Muscle layer of colon (tissue), 2 donors: ENCODE data around the gene RNF11.

Source experiments
- H3K27ac ChIP-seq: one replicate; pipeline ENCODE4 v1.7.0; 2013; ENCODE audit warnings: low read depth, mild to moderate bottlenecking, low read length, moderate library complexity
- H3K27me3 ChIP-seq, 2 donors: one replicate each; pipeline ENCODE4 v1.7.0; 2013; ENCODE audit warnings: low read length in 2 of 2, mild to moderate bottlenecking in 2 of 2; ENCODE audit not compliant: insufficient read depth in 2 of 2, control insufficient read depth in 1 of 2
- H3K36me3 ChIP-seq: one replicate; pipeline ENCODE4 v1.7.0; 2013; ENCODE audit warnings: mild to moderate bottlenecking, low read length; ENCODE audit not compliant: insufficient read depth
- H3K4me1 ChIP-seq: one replicate; pipeline ENCODE4 v1.7.0; 2013; ENCODE audit warnings: mild to moderate bottlenecking, low read length; ENCODE audit not compliant: insufficient read depth
- H3K4me3 ChIP-seq, 2 donors: one replicate each; pipeline ENCODE4 v1.7.0; 2013; ENCODE audit warnings: low read length in 2 of 2, low read depth in 1 of 2, mild to moderate bottlenecking in 1 of 2, moderate library complexity in 1 of 2
- H3K9ac ChIP-seq: one replicate; pipeline ENCODE4 v1.7.0; 2013; ENCODE audit warnings: low read length
- H3K9me3 ChIP-seq: one replicate; pipeline ENCODE4 v1.7.0; 2013; ENCODE audit warnings: mild to moderate bottlenecking, low read length
- donor health status: abdominal sarcoma.
- donor health status: Adenocarcinoma of cecum.

RNF11 gene

DNA sequence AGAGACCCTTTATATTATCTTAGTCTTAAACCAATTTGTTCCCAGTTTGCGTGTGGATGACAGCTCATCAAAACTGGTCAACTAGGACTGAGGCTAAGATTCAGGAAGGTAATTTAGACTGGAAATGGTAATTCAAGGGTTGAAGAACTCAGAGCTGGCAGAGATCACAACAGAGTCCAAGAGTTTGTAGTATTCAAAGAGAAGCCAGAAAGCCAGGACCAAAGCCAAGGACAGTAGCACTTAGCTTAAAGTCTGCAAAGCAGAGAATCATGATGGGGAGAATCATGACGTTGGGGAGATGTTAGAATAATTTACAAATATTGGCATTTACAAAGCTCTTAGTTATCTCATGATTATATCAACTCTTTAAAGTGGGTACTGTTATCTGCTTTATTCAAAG lies 32.6 kb downstream of the RNF11 start:
- no peaks in the 10 kb centered on the region for H3K9me3 ChIP-seq
- peaks cover 24% of the 10 kb centered on the region for H3K4me1 ChIP-seq
- peaks cover 18% of the 10 kb centered on the region for H3K36me3 ChIP-seq
- no peak overlapping the region for H3K27ac ChIP-seq
- no peaks in the 10 kb centered on the region for H3K27me3 ChIP-seq
- no peak overlapping the region for H3K9ac ChIP-seq
- H3K4me3 ChIP-seq: no peak overlapping the region

GRCh38 chr1:51270751-51271150 lies 34.7 kb downstream of the RNF11 start:
- Histone ChIP-seq H3K36me3 (peaks cover 18% of the 10 kb centered on the region), H3K4me1 (peaks cover 12% of the 10 kb centered on the region), H3K27ac (no peak overlapping the region)

DNA sequence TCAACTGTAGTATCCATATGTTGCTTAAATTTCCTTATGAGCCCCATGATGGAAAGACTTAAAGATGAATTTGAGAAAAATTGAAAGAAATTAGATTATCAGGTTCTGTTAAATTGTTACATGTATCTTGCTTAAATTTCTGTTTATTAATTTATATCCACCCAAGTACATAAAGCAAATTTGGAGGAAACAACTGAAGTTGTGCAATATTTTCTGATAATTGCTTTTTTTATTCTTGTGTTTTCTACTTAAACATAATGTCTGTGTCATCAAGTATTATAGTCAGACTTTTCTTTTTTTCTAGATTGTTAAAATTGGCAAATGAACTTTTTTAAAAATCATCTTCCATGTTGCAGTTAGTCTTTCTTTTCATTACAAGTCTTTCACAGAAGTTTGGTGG lies 36.8 kb downstream of the RNF11 start:
- Histone ChIP-seq H3K4me1 (peaks cover 12% of the 10 kb centered on the region), H3K27ac (no peak overlapping the region), H3K9me3 (no peaks in the 10 kb centered on the region), H3K36me3 (peaks cover 18% of the 10 kb centered on the region), H3K9ac (no peak overlapping the region), H3K4me3 (no peak overlapping the region), H3K27me3 (no peaks in the 10 kb centered on the region)

More at GRCh38 chr1:51270751-51271150, 34.7 kb downstream of the RNF11 start:
- no peak overlapping the region for H3K9ac ChIP-seq
- H3K4me3 ChIP-seq: no peak overlapping the region
- no peaks in the 10 kb centered on the region for H3K27me3 ChIP-seq
- no peaks in the 10 kb centered on the region for H3K9me3 ChIP-seq

DNA sequence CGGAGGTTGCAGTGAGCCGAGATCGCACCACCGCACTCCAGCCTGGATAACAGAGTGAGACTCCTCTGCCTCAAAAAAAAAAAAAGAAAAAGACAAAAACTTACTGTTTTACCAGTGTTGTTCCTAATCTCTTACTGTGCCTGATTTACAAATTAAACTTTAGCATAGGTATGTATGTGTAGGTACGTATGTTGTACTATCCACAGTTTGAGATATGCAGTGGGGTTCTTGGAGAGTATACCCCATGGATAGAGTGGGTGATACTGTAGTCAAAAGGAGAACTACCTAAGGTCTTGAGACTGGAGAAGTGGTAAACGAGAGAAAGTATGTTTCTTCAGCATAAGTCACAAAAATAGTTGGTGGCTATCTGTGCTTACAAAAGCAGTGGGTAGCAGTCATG lies 38.6 kb downstream of the RNF11 start:
- Histone ChIP-seq H3K4me1 (no peaks in the 10 kb centered on the region), H3K9ac (no peak overlapping the region), H3K27ac (no peak overlapping the region), H3K36me3 (peaks cover 18% of the 10 kb centered on the region), H3K4me3 (no peak overlapping the region), H3K27me3 (no peaks in the 10 kb centered on the region), H3K9me3 (no peaks in the 10 kb centered on the region)

- Histone ChIP-seq H3K4me1 (no peaks in the 10 kb centered on the region), H3K36me3 (peaks cover 11% of the 10 kb centered on the region), H3K9ac (no peak overlapping the region), H3K27ac (no peak overlapping the region), H3K4me3 (no peak overlapping the region), H3K9me3 (no peaks in the 10 kb centered on the region), H3K27me3 (no peaks in the 10 kb centered on the region)
These were observed 40.2 kb downstream of the RNF11 start for GRCh38 chr1:51276286-51276685.

DNA sequence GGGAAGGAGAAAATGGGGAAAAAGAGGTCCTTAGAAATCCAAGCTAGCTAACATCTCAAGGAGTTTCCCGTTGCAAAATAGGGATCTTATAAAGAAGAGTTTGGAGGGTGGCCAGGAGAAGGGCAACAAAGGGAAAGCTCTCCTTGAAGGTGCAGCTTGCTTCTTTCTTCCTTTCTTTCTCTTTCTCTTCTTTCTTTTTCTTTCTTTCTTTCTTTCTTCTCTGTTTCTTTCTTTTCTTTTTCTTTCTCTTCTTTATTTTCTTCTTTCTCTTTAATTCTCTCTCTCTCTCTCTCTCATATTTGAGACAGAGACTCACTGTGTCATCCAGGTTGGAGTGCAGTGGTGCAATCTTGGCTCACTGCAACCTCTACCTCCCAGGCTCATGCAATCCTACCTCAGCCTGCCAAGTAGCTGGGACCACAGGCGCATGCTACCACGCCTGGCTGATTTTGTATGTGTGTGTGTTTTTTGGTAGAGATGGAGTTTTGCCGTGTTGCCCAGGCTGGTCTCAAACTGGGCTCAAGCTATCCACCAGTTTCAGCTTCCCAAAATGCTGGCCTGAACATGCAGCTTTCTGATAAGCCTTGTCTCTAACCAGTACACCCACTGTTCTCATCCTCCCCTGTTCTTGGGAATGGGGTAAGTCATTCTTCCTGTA lies 44.4 kb downstream of the RNF11 start:
- Histone ChIP-seq H3K27me3 (no peaks in the 10 kb centered on the region), H3K9ac (no peak overlapping the region), H3K4me3 (no peak overlapping the region), H3K36me3 (no peaks in the 10 kb centered on the region), H3K4me1 (no peaks in the 10 kb centered on the region), H3K27ac (no peak overlapping the region), H3K9me3 (no peaks in the 10 kb centered on the region)

GRCh38 chr1:51281807-51282206 lies 45.7 kb downstream of the RNF11 start:
- H3K36me3 ChIP-seq: no peaks in the 10 kb centered on the region
- H3K4me3 ChIP-seq: no peak overlapping the region
- no peaks in the 10 kb centered on the region for H3K4me1 ChIP-seq
- H3K9me3 ChIP-seq: no peaks in the 10 kb centered on the region
- H3K27ac ChIP-seq: no peak overlapping the region
- H3K9ac ChIP-seq: no peak overlapping the region
- no peaks in the 10 kb centered on the region for H3K27me3 ChIP-seq

- no peak overlapping the region for H3K9ac ChIP-seq
- H3K4me3 ChIP-seq: no peak overlapping the region
- H3K36me3 ChIP-seq: no peaks in the 10 kb centered on the region
- H3K4me1 ChIP-seq: no peaks in the 10 kb centered on the region
- no peak overlapping the region for H3K27ac ChIP-seq
- H3K27me3 ChIP-seq: no peaks in the 10 kb centered on the region
- no peaks in the 10 kb centered on the region for H3K9me3 ChIP-seq
These were observed 46.5 kb downstream of the RNF11 start for GRCh38 chr1:51282605-51283004.

- Histone ChIP-seq H3K9me3 (no peaks in the 10 kb centered on the region), H3K9ac (no peak overlapping the region), H3K4me3 (no peak overlapping the region), H3K36me3 (no peaks in the 10 kb centered on the region), H3K27ac (no peak overlapping the region), H3K27me3 (no peaks in the 10 kb centered on the region), H3K4me1 (no peaks in the 10 kb centered on the region)
These were observed 47.9 kb downstream of the RNF11 start for GRCh38 chr1:51283979-51284378.

GRCh38 chr1:51284487-51284954 lies 48.4 kb downstream of the RNF11 start:
- no peaks in the 10 kb centered on the region for H3K36me3 ChIP-seq
- H3K9ac ChIP-seq: no peak overlapping the region
- H3K4me3 ChIP-seq: no peak overlapping the region
- H3K4me1 ChIP-seq: no peaks in the 10 kb centered on the region
- no peaks in the 10 kb centered on the region for H3K27me3 ChIP-seq
- no peak overlapping the region for H3K27ac ChIP-seq
- H3K9me3 ChIP-seq: no peaks in the 10 kb centered on the region

GRCh38 chr1:51285055-51285454 lies 49.0 kb downstream of the RNF11 start:
- no peaks in the 10 kb centered on the region for H3K36me3 ChIP-seq
- no peaks in the 10 kb centered on the region for H3K4me1 ChIP-seq
- no peak overlapping the region for H3K4me3 ChIP-seq
- H3K9me3 ChIP-seq: no peaks in the 10 kb centered on the region
- no peak overlapping the region for H3K9ac ChIP-seq
- no peak overlapping the region for H3K27ac ChIP-seq
- H3K27me3 ChIP-seq: no peaks in the 10 kb centered on the region

- Histone ChIP-seq H3K27ac (no peak overlapping the region), H3K4me1 (no peaks in the 10 kb centered on the region), H3K9ac (no peak overlapping the region), H3K27me3 (no peaks in the 10 kb centered on the region), H3K4me3 (no peak overlapping the region), H3K36me3 (no peaks in the 10 kb centered on the region), H3K9me3 (no peaks in the 10 kb centered on the region)
These were observed 51.9 kb downstream of the RNF11 start for GRCh38 chr1:51287966-51288365.
